Measurements from ENCODE around the gene BICD1. TPM values are rescaled to one million over a fixed set of nuclear protein-coding genes. Genes with fewer than 3 reads are reported as not detected.

Gene BICD1
- total and polyA plus RNA-seq, 2 experiments from 2014 or later: 59.3 to 83.6 TPM

- ATAC-seq: no peak
Measured at GRCh38 chr12:32240162-32240561, 133.5 kb downstream of the BICD1 start.

GRCh38 chr12:32240831-32241230, 134.2 kb downstream of the BICD1 start:
- H3K27me3 Mint-ChIP-seq (ENCODE audit: insufficient read depth, low read depth, poor library complexity): no peaks in the 10 kb centered on the region
- peaks cover 11% of the 10 kb centered on the region; the same call in 2 of the 3 replicates for H3K9me3 Mint-ChIP-seq
- H3K36me3 ChIP-seq (ENCODE audit: insufficient read depth): no peaks in the 10 kb centered on the region
- no peak overlapping the region for H3K4me3 Mint-ChIP-seq
- H3K4me1 ChIP-seq (ENCODE audit: insufficient read depth): peaks cover 8% of the 10 kb centered on the region
- H3K9me2 ChIP-seq (ENCODE audit: insufficient read depth): no peaks in the 10 kb centered on the region
- no peaks in the 10 kb centered on the region for H3K27me3 ChIP-seq (ENCODE audit: insufficient read depth)
- ATAC-seq: no peak
- no peak for DNase-seq (ENCODE audit: low spot score)
- no peaks in the 10 kb centered on the region; the same call in 1 of the 3 replicates for H3K4me1 Mint-ChIP-seq
- peaks cover 57% of the 10 kb centered on the region for H3K79me2 ChIP-seq (replicated peaks; ENCODE audit: insufficient read depth)
- no peak overlapping the region for H2AFZ ChIP-seq
- H4K20me1 ChIP-seq (replicated peaks; ENCODE audit: insufficient read depth): no peaks in the 10 kb centered on the region
- no peaks in the 10 kb centered on the region for H3F3A ChIP-seq (replicated peaks; ENCODE audit: low read depth)
- H3K4me3 ChIP-seq: no peak overlapping the region
- H3K27ac ChIP-seq (ENCODE audit: low read depth): peak overlapping the region; percentile 79; the same call in 1 of the 2 replicates
- no peak overlapping the region for H3K27ac Mint-ChIP-seq
- peaks cover 24% of the 10 kb centered on the region for H3K36me3 Mint-ChIP-seq (ENCODE audit: low read depth)
- H3K4me2 ChIP-seq: no peak overlapping the region
- TF ChIP-seq REST (IDR thresholded peaks at IDR 0.05; ENCODE audit: unreplicated experiment): no peak
- TF ChIP-seq ZNF114 (CRISPR knock-in tag; IDR thresholded peaks at IDR 0.05): no peak
- no peak for TF ChIP-seq NANOG (IDR thresholded peaks at IDR 0.05; ENCODE audit: borderline replicate concordance)

More at GRCh38 chr12:32240162-32240561, 133.5 kb downstream of the BICD1 start:
- Mint-ChIP-seq H3K4me1 (no peaks in the 10 kb centered on the region; the same call in 1 of the 3 replicates), H3K27ac (peak overlapping the region; percentile 4; the same call in 1 of the 2 replicates), H3K4me3 (no peak overlapping the region), H3K9me3 (peaks cover 11% of the 10 kb centered on the region; the same call in 2 of the 3 replicates), H3K27me3 (ENCODE audit: insufficient read depth, low read depth, poor library complexity) (no peaks in the 10 kb centered on the region), H3K36me3 (ENCODE audit: low read depth) (peaks cover 26% of the 10 kb centered on the region)
- Histone ChIP-seq H3K36me3 (ENCODE audit: insufficient read depth) (no peaks in the 10 kb centered on the region), H4K20me1 (replicated peaks; ENCODE audit: insufficient read depth) (no peaks in the 10 kb centered on the region), H3K4me1 (ENCODE audit: insufficient read depth) (peaks cover 8% of the 10 kb centered on the region), H2AFZ (no peak overlapping the region), H3K4me3 (no peak overlapping the region), H3K27ac (ENCODE audit: low read depth) (peak overlapping the region; percentile 87), H3K9me2 (ENCODE audit: insufficient read depth) (no peaks in the 10 kb centered on the region), H3K4me2 (no peak overlapping the region), H3K27me3 (ENCODE audit: insufficient read depth) (no peaks in the 10 kb centered on the region), H3K79me2 (replicated peaks; ENCODE audit: insufficient read depth) (peaks cover 63% of the 10 kb centered on the region), H3F3A (replicated peaks; ENCODE audit: low read depth) (0 out of 2 replicates have a peak, but pooled peaks cover 2% of the 10 kb centered on the region)
- DNase-seq (ENCODE audit: low spot score): no peak
- TF ChIP-seq STAT1 (IDR thresholded peaks at IDR 0.05; ENCODE audit: unreplicated experiment) (no peak), ZNF114 (CRISPR knock-in tag; IDR thresholded peaks at IDR 0.05) (no peak), ETS1 (IDR thresholded peaks at IDR 0.05) (no peak), ZNF331 (CRISPR knock-in tag; IDR thresholded peaks at IDR 0.05; ENCODE audit: low read depth) (no peak), CREB1 (CRISPR knock-in tag; IDR thresholded peaks at IDR 0.05; ENCODE audit: low read depth) (no peak), EZH2phosphoT487 (IDR thresholded peaks at IDR 0.05; ENCODE audit: unreplicated experiment) (no peak), JUNB (IDR thresholded peaks at IDR 0.05; ENCODE audit: unreplicated experiment) (no peak), CTCF (conservative IDR thresholded peaks at IDR 0.05; ENCODE audit: low read depth in 2 of 2) (no peak), EZH2 (IDR thresholded peaks at IDR 0.05; ENCODE audit: low read depth, unreplicated experiment) (no peak)
